ENCODE data around the gene EXD3.
"Not testable (repeated sequence)": the region's sequence is repeated elsewhere in the genome, so short reads cannot be mapped to it uniquely, and the experiment has no call there.

The EXD3 gene

GRCh38 chr9:137410236-137410890 lies 12.6 kb downstream of the EXD3 start:
- not testable (repeated sequence) for H3K9me3 ChIP-seq (ENCODE audit: control insufficient read depth in 1 of 2, low read length in 2 of 2); H3K36me3 ChIP-seq (ENCODE audit: control insufficient read depth in 1 of 2, insufficient read depth in 2 of 2, low read length in 2 of 2); H3K27me3 ChIP-seq (ENCODE audit: low read depth, low read length); H3K27ac ChIP-seq (ENCODE audit: low read length); H3K4me3 ChIP-seq (ENCODE audit: low read depth in 1 of 2, low read length in 2 of 2)
- H3K4me1 ChIP-seq (ENCODE audit: control insufficient read depth in 1 of 2, insufficient read depth in 2 of 2, low read length in 2 of 2): peaks cover 3 to 10% of the 10 kb centered on the region in 2 donors

- H3K4me3 ChIP-seq (ENCODE audit: low read depth in 1 of 2, low read length in 2 of 2): no peak overlapping the region
- H3K4me1 ChIP-seq (ENCODE audit: control insufficient read depth in 1 of 2, insufficient read depth in 2 of 2, low read length in 2 of 2): peaks cover 3 to 10% of the 10 kb centered on the region in 2 donors
- no peak overlapping the region for H3K27ac ChIP-seq (ENCODE audit: low read length)
- H3K36me3 ChIP-seq (ENCODE audit: control insufficient read depth in 1 of 2, insufficient read depth in 2 of 2, low read length in 2 of 2): no peaks in the 10 kb centered on the region
- no peaks in the 10 kb centered on the region for H3K9me3 ChIP-seq (ENCODE audit: control insufficient read depth in 1 of 2, low read length in 2 of 2)
- H3K27me3 ChIP-seq (ENCODE audit: low read depth, low read length): no peaks in the 10 kb centered on the region
Observed at GRCh38 chr9:137409515-137409914, 13.4 kb downstream of the EXD3 start.

- Histone ChIP-seq H3K27me3 (ENCODE audit: low read depth, low read length) (no peaks in the 10 kb centered on the region), H3K36me3 (ENCODE audit: control insufficient read depth in 1 of 2, insufficient read depth in 2 of 2, low read length in 2 of 2) (no peaks in the 10 kb centered on the region), H3K4me3 (ENCODE audit: low read depth in 1 of 2, low read length in 2 of 2) (no peak overlapping the region), H3K27ac (ENCODE audit: low read length) (no peak overlapping the region), H3K9me3 (ENCODE audit: control insufficient read depth in 1 of 2, low read length in 2 of 2) (no peaks in the 10 kb centered on the region), H3K4me1 (ENCODE audit: control insufficient read depth in 1 of 2, insufficient read depth in 2 of 2, low read length in 2 of 2) (peaks cover 0 to 10% of the 10 kb centered on the region in 2 donors)
Observed at GRCh38 chr9:137408651-137409405, 14.1 kb downstream of the EXD3 start.

- Histone ChIP-seq H3K27ac (ENCODE audit: low read length) (no peak overlapping the region), H3K36me3 (ENCODE audit: control insufficient read depth in 1 of 2, insufficient read depth in 2 of 2, low read length in 2 of 2) (no peaks in the 10 kb centered on the region), H3K4me3 (ENCODE audit: low read depth in 1 of 2, low read length in 2 of 2) (peak overlapping the region in 1 of 2 donors; percentile 46), H3K4me1 (ENCODE audit: control insufficient read depth in 1 of 2, insufficient read depth in 2 of 2, low read length in 2 of 2) (peaks cover 0 to 10% of the 10 kb centered on the region in 2 donors), H3K9me3 (ENCODE audit: control insufficient read depth in 1 of 2, low read length in 2 of 2) (no peaks in the 10 kb centered on the region), H3K27me3 (ENCODE audit: low read depth, low read length) (no peaks in the 10 kb centered on the region)
Observed at GRCh38 chr9:137407590-137408300, 15.2 kb downstream of the EXD3 start.

- peaks cover 0 to 10% of the 10 kb centered on the region in 2 donors for H3K4me1 ChIP-seq (ENCODE audit: control insufficient read depth in 1 of 2, insufficient read depth in 2 of 2, low read length in 2 of 2)
- peak overlapping the region; percentile 3 to 46 for H3K4me3 ChIP-seq (ENCODE audit: low read depth in 1 of 2, low read length in 2 of 2)
- H3K27me3 ChIP-seq (ENCODE audit: low read depth, low read length): no peaks in the 10 kb centered on the region
- H3K27ac ChIP-seq (ENCODE audit: low read length): no peak overlapping the region
- no peaks in the 10 kb centered on the region for H3K36me3 ChIP-seq (ENCODE audit: control insufficient read depth in 1 of 2, insufficient read depth in 2 of 2, low read length in 2 of 2)
- no peaks in the 10 kb centered on the region for H3K9me3 ChIP-seq (ENCODE audit: control insufficient read depth in 1 of 2, low read length in 2 of 2)
Observed at GRCh38 chr9:137406876-137407589, 15.9 kb downstream of the EXD3 start.

- no peaks in the 10 kb centered on the region for H3K36me3 ChIP-seq (ENCODE audit: control insufficient read depth in 1 of 2, insufficient read depth in 2 of 2, low read length in 2 of 2)
- H3K9me3 ChIP-seq (ENCODE audit: control insufficient read depth in 1 of 2, low read length in 2 of 2): no peaks in the 10 kb centered on the region
- H3K27me3 ChIP-seq (ENCODE audit: low read depth, low read length): no peaks in the 10 kb centered on the region
- H3K4me3 ChIP-seq (ENCODE audit: low read depth in 1 of 2, low read length in 2 of 2): peak overlapping the region in 1 of 2 donors; percentile 46
- no peak overlapping the region for H3K27ac ChIP-seq (ENCODE audit: low read length)
- H3K4me1 ChIP-seq (ENCODE audit: control insufficient read depth in 1 of 2, insufficient read depth in 2 of 2, low read length in 2 of 2): peaks cover 0 to 10% of the 10 kb centered on the region in 2 donors
Observed at GRCh38 chr9:137406085-137406760, 16.7 kb downstream of the EXD3 start.

GRCh38 chr9:137405677-137406081 lies 17.3 kb downstream of the EXD3 start:
- H3K27ac ChIP-seq (ENCODE audit: low read length): no peak overlapping the region
- H3K27me3 ChIP-seq (ENCODE audit: low read depth, low read length): no peaks in the 10 kb centered on the region
- no peaks in the 10 kb centered on the region for H3K9me3 ChIP-seq (ENCODE audit: control insufficient read depth in 1 of 2, low read length in 2 of 2)
- peaks cover 0 to 10% of the 10 kb centered on the region in 2 donors for H3K4me1 ChIP-seq (ENCODE audit: control insufficient read depth in 1 of 2, insufficient read depth in 2 of 2, low read length in 2 of 2)
- H3K36me3 ChIP-seq (ENCODE audit: control insufficient read depth in 1 of 2, insufficient read depth in 2 of 2, low read length in 2 of 2): no peaks in the 10 kb centered on the region
- no peak overlapping the region for H3K4me3 ChIP-seq (ENCODE audit: low read depth in 1 of 2, low read length in 2 of 2)

GRCh38 chr9:137404961-137405567 lies 17.9 kb downstream of the EXD3 start:
- Histone ChIP-seq H3K27ac (ENCODE audit: low read length) (no peak overlapping the region), H3K4me1 (ENCODE audit: control insufficient read depth in 1 of 2, insufficient read depth in 2 of 2, low read length in 2 of 2) (peaks cover 0 to 10% of the 10 kb centered on the region in 2 donors), H3K9me3 (ENCODE audit: control insufficient read depth in 1 of 2, low read length in 2 of 2) (no peaks in the 10 kb centered on the region), H3K36me3 (ENCODE audit: control insufficient read depth in 1 of 2, insufficient read depth in 2 of 2, low read length in 2 of 2) (no peaks in the 10 kb centered on the region), H3K27me3 (ENCODE audit: low read depth, low read length) (no peaks in the 10 kb centered on the region), H3K4me3 (ENCODE audit: low read depth in 1 of 2, low read length in 2 of 2) (no peak overlapping the region)

- Histone ChIP-seq H3K9me3 (ENCODE audit: control insufficient read depth in 1 of 2, low read length in 2 of 2) (no peaks in the 10 kb centered on the region), H3K4me3 (ENCODE audit: low read depth in 1 of 2, low read length in 2 of 2) (no peak overlapping the region), H3K36me3 (ENCODE audit: control insufficient read depth in 1 of 2, insufficient read depth in 2 of 2, low read length in 2 of 2) (no peaks in the 10 kb centered on the region), H3K27me3 (ENCODE audit: low read depth, low read length) (no peaks in the 10 kb centered on the region), H3K4me1 (ENCODE audit: control insufficient read depth in 1 of 2, insufficient read depth in 2 of 2, low read length in 2 of 2) (peaks cover 0 to 10% of the 10 kb centered on the region in 2 donors), H3K27ac (ENCODE audit: low read length) (no peak overlapping the region)
Observed at GRCh38 chr9:137403269-137403668, 19.7 kb downstream of the EXD3 start.

GRCh38 chr9:137402746-137403145 lies 20.2 kb downstream of the EXD3 start:
- Histone ChIP-seq H3K36me3 (ENCODE audit: control insufficient read depth in 1 of 2, insufficient read depth in 2 of 2, low read length in 2 of 2) (no peaks in the 10 kb centered on the region), H3K27me3 (ENCODE audit: low read depth, low read length) (no peaks in the 10 kb centered on the region), H3K4me3 (ENCODE audit: low read depth in 1 of 2, low read length in 2 of 2) (no peak overlapping the region), H3K27ac (ENCODE audit: low read length) (no peak overlapping the region), H3K9me3 (ENCODE audit: control insufficient read depth in 1 of 2, low read length in 2 of 2) (no peaks in the 10 kb centered on the region), H3K4me1 (ENCODE audit: control insufficient read depth in 1 of 2, insufficient read depth in 2 of 2, low read length in 2 of 2) (peaks cover 0 to 10% of the 10 kb centered on the region in 2 donors)

Measured in muscle layer of duodenum (tissue), 2 donors.